ENCODE results near the gene VAV2.

- TF ChIP-seq, protein P1, sequence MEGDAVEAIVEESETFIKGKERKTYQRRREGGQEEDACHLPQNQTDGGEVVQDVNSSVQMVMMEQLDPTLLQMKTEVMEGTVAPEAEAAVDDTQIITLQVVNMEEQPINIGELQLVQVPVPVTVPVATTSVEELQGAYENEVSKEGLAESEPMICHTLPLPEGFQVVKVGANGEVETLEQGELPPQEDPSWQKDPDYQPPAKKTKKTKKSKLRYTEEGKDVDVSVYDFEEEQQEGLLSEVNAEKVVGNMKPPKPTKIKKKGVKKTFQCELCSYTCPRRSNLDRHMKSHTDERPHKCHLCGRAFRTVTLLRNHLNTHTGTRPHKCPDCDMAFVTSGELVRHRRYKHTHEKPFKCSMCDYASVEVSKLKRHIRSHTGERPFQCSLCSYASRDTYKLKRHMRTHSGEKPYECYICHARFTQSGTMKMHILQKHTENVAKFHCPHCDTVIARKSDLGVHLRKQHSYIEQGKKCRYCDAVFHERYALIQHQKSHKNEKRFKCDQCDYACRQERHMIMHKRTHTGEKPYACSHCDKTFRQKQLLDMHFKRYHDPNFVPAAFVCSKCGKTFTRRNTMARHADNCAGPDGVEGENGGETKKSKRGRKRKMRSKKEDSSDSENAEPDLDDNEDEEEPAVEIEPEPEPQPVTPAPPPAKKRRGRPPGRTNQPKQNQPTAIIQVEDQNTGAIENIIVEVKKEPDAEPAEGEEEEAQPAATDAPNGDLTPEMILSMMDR (IDR thresholded peaks at IDR 0.05), result no peak
- TF ChIP-seq POLR2A (IDR thresholded peaks at IDR 0.05), result no peak
These were observed 40.5 kb upstream of the VAV2 start for GRCh38 chr9:134032456-134033222.
